H1 (cell line): Measurements from ENCODE around the gene ISCA2.

ENCODE experiments used
- EZH2 ChIP-seq: fragments of 200-600 bp; sonication (generic); IDR thresholded peaks from 2 replicates; pipeline ENCODE4 v1.7.1; 2012; ENCODE audit warnings: low read depth, mild to moderate bottlenecking, moderate library complexity, low read length, inconsistent platforms; ENCODE audit not compliant: severe bottlenecking
- GABPA ChIP-seq: IDR thresholded peaks from 2 replicates; pipeline ENCODE4 v1.6.1; 2011; ENCODE audit warnings: mild to moderate bottlenecking, low read length, moderate library complexity, borderline replicate concordance; ENCODE audit not compliant: insufficient read depth
- POLR2A ChIP-seq, 2 experiments: IDR thresholded peaks; 1 replicate in 1 of 2; 2 replicates in 1 of 2; pipeline ENCODE4 v1.6.1; 2011; ENCODE audit warnings: low read depth in 2 of 2, low read length in 2 of 2, mild to moderate bottlenecking in 2 of 2; ENCODE audit errors: control extremely low read depth in 1 of 2
- TF ChIP-seq, protein P1 (sequence below), 3 experiments: IDR thresholded peaks; 1 replicate in 2 of 3; 2 replicates in 1 of 3; pipeline versions ENCODE4 v1.5.1 to v1.6.1; 2011; ENCODE audit warnings: low read length in 3 of 3, mild to moderate bottlenecking in 3 of 3, inconsistent platforms in 2 of 3, low read depth in 1 of 3, moderate library complexity in 1 of 3; ENCODE audit not compliant: insufficient read depth in 1 of 3; ENCODE audit errors: control extremely low read depth in 1 of 3

DNA sequence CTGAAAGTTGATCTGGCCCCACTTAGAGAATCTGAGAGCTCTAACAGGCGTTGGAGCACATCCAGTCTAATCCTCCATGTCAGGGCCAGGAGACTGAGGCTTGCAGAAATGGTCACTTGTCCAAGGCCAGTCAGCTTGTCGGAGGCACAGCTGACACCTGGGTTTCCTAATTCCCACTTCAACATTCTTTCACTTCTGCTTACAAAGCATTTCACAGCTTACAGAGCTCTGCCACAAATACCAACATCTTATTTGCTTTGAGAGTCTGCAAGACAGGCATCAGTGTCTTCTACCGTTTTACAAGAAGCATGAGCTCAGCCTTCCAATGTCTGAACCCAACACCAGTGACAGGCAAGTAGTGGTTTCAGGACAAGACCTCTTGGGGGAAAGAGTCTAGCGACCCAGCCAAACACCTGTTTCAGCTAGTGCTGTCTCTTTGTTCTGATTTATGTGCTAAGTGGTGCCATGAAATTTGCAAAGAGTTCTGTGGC, 31.8 kb downstream of the ISCA2 start:
- TF ChIP-seq, protein P1, sequence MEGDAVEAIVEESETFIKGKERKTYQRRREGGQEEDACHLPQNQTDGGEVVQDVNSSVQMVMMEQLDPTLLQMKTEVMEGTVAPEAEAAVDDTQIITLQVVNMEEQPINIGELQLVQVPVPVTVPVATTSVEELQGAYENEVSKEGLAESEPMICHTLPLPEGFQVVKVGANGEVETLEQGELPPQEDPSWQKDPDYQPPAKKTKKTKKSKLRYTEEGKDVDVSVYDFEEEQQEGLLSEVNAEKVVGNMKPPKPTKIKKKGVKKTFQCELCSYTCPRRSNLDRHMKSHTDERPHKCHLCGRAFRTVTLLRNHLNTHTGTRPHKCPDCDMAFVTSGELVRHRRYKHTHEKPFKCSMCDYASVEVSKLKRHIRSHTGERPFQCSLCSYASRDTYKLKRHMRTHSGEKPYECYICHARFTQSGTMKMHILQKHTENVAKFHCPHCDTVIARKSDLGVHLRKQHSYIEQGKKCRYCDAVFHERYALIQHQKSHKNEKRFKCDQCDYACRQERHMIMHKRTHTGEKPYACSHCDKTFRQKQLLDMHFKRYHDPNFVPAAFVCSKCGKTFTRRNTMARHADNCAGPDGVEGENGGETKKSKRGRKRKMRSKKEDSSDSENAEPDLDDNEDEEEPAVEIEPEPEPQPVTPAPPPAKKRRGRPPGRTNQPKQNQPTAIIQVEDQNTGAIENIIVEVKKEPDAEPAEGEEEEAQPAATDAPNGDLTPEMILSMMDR (IDR thresholded peaks at IDR 0.05; ENCODE audit: control extremely low read depth in 1 of 3, insufficient read depth in 1 of 3, low read depth in 1 of 3, low read length in 3 of 3): no peak
- TF ChIP-seq EZH2 (no peak), POLR2A (IDR thresholded peaks at IDR 0.05; ENCODE audit: control extremely low read depth in 1 of 2, low read depth in 2 of 2, low read length in 2 of 2) (no peak), GABPA (no peak)
